Stimulated activated CD8-positive, alpha-beta memory T cell treated with anti-CD3 and anti-CD28 coated beads, Interleukin-7, amount 100 ng/mL, for 24 hours (primary cell): ENCODE results near the gene ATP8A2.

Source experiments
- DNase-seq: peaks from one replicate; pipeline ENCODE4 v3.0.0-alpha.2; 2020; ENCODE audit warnings: low read depth

The ATP8A2 gene

GRCh38 chr13:25967144-25967543, 595.4 kb downstream of the ATP8A2 start:
- no peak for DNase-seq

- no peak for DNase-seq
Measured at GRCh38 chr13:25971047-25971446, 599.3 kb downstream of the ATP8A2 start.

- no peak for DNase-seq
Measured at GRCh38 chr13:25971459-25972145, 599.8 kb downstream of the ATP8A2 start.

GRCh38 chr13:25973085-25973484, 601.3 kb downstream of the ATP8A2 start:
- no peak for DNase-seq

- no peak for DNase-seq
Measured at GRCh38 chr13:25973576-25973975, 601.8 kb downstream of the ATP8A2 start.

- no peak for DNase-seq
Measured at GRCh38 chr13:25977216-25977615, 605.4 kb downstream of the ATP8A2 start.

GRCh38 chr13:25977671-25978070, 605.9 kb downstream of the ATP8A2 start:
- no peak for DNase-seq

GRCh38 chr13:25978961-25979360, 607.2 kb downstream of the ATP8A2 start:
- DNase-seq = no peak

- no peak for DNase-seq
Measured at GRCh38 chr13:25979371-25979770, 607.6 kb downstream of the ATP8A2 start.

GRCh38 chr13:25980255-25980654, 608.5 kb downstream of the ATP8A2 start:
- no peak for DNase-seq

- no peak for DNase-seq
Measured at GRCh38 chr13:25981060-25981459, 609.3 kb downstream of the ATP8A2 start.

GRCh38 chr13:25982907-25983306, 611.1 kb downstream of the ATP8A2 start:
- DNase-seq = no peak

GRCh38 chr13:25987987-25988386, 616.2 kb downstream of the ATP8A2 start:
- DNase-seq = no peak

GRCh38 chr13:25988661-25989060, 616.9 kb downstream of the ATP8A2 start:
- DNase-seq = no peak

- no peak for DNase-seq
Measured at GRCh38 chr13:25990801-25991200, 619.0 kb downstream of the ATP8A2 start.

- no peak for DNase-seq
Measured at GRCh38 chr13:25992076-25992475, 620.3 kb downstream of the ATP8A2 start.

GRCh38 chr13:26007261-26008125, 635.7 kb downstream of the ATP8A2 start:
- DNase-seq = no peak

GRCh38 chr13:26010487-26011207, 638.9 kb downstream of the ATP8A2 start:
- DNase-seq = no peak

GRCh38 chr13:26011208-26011573, 639.4 kb downstream of the ATP8A2 start:
- DNase-seq = no peak

- DNase-seq = peak; percentile 17
Measured at GRCh38 chr13:26011996-26012821, 640.4 kb downstream of the ATP8A2 start.

GRCh38 chr13:26012995-26013394, 641.2 kb downstream of the ATP8A2 start:
- no peak for DNase-seq
